ENCODE data around the gene CHD1. TPM values are rescaled to one million over a fixed set of nuclear protein-coding genes. Genes with fewer than 3 reads are reported as not detected.

CHD1 gene
- total RNA-seq, 4 donors from 2014 or later: 46.3 to 82.5 (median 58.2) TPM

- Histone ChIP-seq H3K36me3 (peaks cover 0 to 89% (median 18%) of the 10 kb centered on the region in 3 donors), H3K27ac (no peak overlapping the region), H3K4me3 (no peak overlapping the region), H3K4me1 (no peaks in the 10 kb centered on the region), H3K9me3 (no peaks in the 10 kb centered on the region), H3K27me3 (no peaks in the 10 kb centered on the region)
- 96 to 97% methylated on average over 3 of the region's 3 CpGs for WGBS, 2 donors
- DNase-seq (ENCODE audit: low spot score in 2 of 2): no peak
- TF ChIP-seq EP300 (IDR thresholded peaks at IDR 0.05) (no peak), CTCF (IDR thresholded peaks at IDR 0.05) (no peak), POLR2A (IDR thresholded peaks at IDR 0.05) (no peak)
Observed at GRCh38 chr5:98880151-98880550, 48.7 kb downstream of the CHD1 start.

DNA sequence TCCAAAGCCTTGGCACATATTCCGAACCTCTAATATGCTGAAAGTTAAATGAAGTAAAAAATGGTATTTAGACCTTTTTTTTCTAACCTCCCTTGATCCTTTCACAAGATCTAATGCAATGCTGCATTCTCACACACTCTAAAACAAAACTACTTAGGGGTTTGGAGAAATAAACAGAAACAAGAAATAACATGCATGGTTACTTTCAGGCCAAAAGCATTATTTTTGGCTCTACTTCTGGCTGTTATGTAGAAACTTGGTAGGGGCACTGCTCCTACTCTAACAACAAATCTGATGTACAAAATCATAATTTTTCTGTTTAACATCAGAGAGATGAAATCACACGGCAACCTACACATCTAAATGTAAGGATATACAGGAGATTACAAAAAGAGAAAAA, 51.2 kb downstream of the CHD1 start:
- Histone ChIP-seq H3K27ac (no peak overlapping the region), H3K4me1 (no peaks in the 10 kb centered on the region), H3K27me3 (no peaks in the 10 kb centered on the region), H3K9me3 (no peaks in the 10 kb centered on the region), H3K4me3 (no peak overlapping the region), H3K36me3 (peaks cover 0 to 82% (median 18%) of the 10 kb centered on the region in 3 donors)
- no peak for DNase-seq (ENCODE audit: low spot score in 2 of 2)
- no peak for TF ChIP-seq POLR2A (IDR thresholded peaks at IDR 0.05)
- no peak for TF ChIP-seq CTCF (IDR thresholded peaks at IDR 0.05)
- TF ChIP-seq EP300 (IDR thresholded peaks at IDR 0.05): no peak
- WGBS, 2 donors: 86 to 92% methylated on average over 2 of the region's 2 CpGs

GRCh38 chr5:98872674-98873073, 56.1 kb downstream of the CHD1 start:
- Histone ChIP-seq H3K9me3 (no peaks in the 10 kb centered on the region), H3K27me3 (no peaks in the 10 kb centered on the region), H3K4me3 (no peak overlapping the region), H3K4me1 (no peaks in the 10 kb centered on the region), H3K27ac (no peak overlapping the region), H3K36me3 (peaks cover 0 to 79% (median 0%) of the 10 kb centered on the region in 3 donors)
- 79 to 85% methylated on average over 4 of the region's 4 CpGs for WGBS, 2 donors
- no peak for DNase-seq (ENCODE audit: low spot score in 2 of 2)
- TF ChIP-seq CTCF (IDR thresholded peaks at IDR 0.05): no peak
- TF ChIP-seq POLR2A (IDR thresholded peaks at IDR 0.05): no peak
- no peak for TF ChIP-seq EP300 (IDR thresholded peaks at IDR 0.05)

DNA sequence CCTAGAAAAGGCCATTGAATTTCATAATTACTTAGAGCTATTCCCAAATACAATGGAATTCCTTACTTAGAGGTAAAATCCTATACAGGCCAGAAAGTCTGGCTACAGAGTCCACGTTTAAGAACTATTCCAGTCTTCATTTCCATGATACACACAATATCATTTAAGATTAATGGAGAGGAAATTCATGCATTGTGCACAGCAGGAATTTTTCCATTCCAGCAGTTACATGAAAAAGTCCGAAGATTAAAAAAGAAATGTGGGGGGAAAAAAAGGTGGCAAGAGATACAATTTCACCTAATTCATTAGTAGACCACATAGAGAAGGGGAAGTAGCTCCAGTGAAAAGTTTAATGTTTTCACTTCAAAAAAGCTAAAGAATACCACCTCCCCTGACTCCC, 63.1 kb downstream of the CHD1 start:
- Histone ChIP-seq H3K9me3 (no peaks in the 10 kb centered on the region), H3K27ac (no peak overlapping the region), H3K27me3 (no peaks in the 10 kb centered on the region), H3K4me3 (no peak overlapping the region), H3K36me3 (peaks cover 0 to 76% (median 0%) of the 10 kb centered on the region in 3 donors), H3K4me1 (no peaks in the 10 kb centered on the region)
- no peak for DNase-seq (ENCODE audit: low spot score in 2 of 2)
- no peak for TF ChIP-seq CTCF (IDR thresholded peaks at IDR 0.05)
- TF ChIP-seq EP300 (IDR thresholded peaks at IDR 0.05): no peak
- TF ChIP-seq POLR2A (IDR thresholded peaks at IDR 0.05): no peak
- WGBS, 2 donors: 84 to 93% methylated on average over 2 of the region's 2 CpGs

DNA sequence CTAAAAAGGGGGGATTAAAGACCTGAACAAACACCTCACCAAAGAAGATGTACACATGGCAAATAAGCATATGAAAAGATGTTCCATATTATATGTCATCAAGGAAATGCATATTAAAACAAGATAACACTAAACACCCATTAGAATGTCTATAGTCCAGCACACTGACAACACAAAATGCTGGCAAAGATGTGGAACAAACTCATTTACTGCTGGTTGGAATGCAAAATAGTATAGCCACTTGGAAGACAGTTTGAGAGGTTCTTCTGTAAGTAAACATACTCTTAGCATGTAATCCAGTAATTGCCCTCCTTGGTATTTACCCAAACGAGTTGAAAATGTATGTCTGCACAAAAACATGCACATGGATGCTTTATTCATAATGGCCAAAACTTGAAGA, 81.8 kb downstream of the CHD1 start:
- no peak for DNase-seq (ENCODE audit: low spot score in 2 of 2)
- no peak for TF ChIP-seq EP300 (IDR thresholded peaks at IDR 0.05)
- no peak for TF ChIP-seq CTCF (IDR thresholded peaks at IDR 0.05)
- no peak for TF ChIP-seq POLR2A (IDR thresholded peaks at IDR 0.05)
- peaks cover 0 to 6% (median 0%) of the 10 kb centered on the region in 4 donors for H3K9me3 ChIP-seq
- H3K27ac ChIP-seq: no peak overlapping the region
- peaks cover 0 to 4% (median 0%) of the 10 kb centered on the region in 4 donors for H3K4me1 ChIP-seq
- WGBS, 2 donors: 45 to 47% methylated on average over 1 of the region's 1 CpG
- no peaks in the 10 kb centered on the region for H3K27me3 ChIP-seq
- no peak overlapping the region for H3K4me3 ChIP-seq
- no peaks in the 10 kb centered on the region for H3K36me3 ChIP-seq

Measured in tibial nerve (tissue), 4 donors.